ENCODE data around the gene EFCAB12.

DNA sequence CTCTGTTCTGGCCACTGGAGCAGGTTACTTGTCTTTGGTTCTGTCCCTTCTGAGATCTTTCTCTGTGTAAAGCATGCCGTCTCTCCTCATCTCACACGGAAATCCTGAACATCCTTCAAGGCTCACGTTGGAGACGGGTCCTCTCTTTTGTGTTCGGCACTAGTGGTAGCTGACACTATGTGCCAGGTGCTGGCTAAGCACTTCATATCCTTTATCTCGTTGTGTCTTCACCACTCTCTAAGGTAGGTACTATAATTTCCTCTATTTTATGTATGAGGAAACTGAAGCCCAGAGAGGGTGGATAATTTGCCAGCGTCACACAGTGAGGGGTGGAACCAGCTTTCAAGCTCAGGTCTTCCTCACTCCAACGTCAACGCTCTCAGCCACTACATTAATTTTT lies 12.8 kb upstream of the EFCAB12 start:
- TF ChIP-seq CTCF (IDR thresholded peaks at IDR 0.05; ENCODE audit: poor library complexity) = no peak
- no peak for TF ChIP-seq EZH2phosphoT487 (IDR thresholded peaks at IDR 0.05; ENCODE audit: low read depth, severe bottlenecking, unreplicated experiment)
- no peak for TF ChIP-seq EZH2 (IDR thresholded peaks at IDR 0.05; ENCODE audit: borderline replicate concordance)
